HepG2 (cell line): ENCODE results near the gene CLDN20.

Experiments used
- CTCF ChIP-seq: sonication (generic); formaldehyde crosslinking; IDR thresholded peaks from 2 replicates; pipeline ENCODE4 v1.5.0; 2020; ENCODE audit warnings: mild to moderate bottlenecking, missing genetic modification reagents, moderate library complexity
- EZH2 ChIP-seq: conservative IDR thresholded peaks from 2 replicates; pipeline ENCODE4 v1.6.1; 2012; ENCODE audit warnings: mild to moderate bottlenecking, low read depth, low read length, moderate library complexity
- GABPB1 ChIP-seq: IDR thresholded peaks from 2 replicates; pipeline ENCODE4 v1.6.1; 2016; ENCODE audit warnings: mild to moderate bottlenecking, missing genetic modification reagents, moderate library complexity, missing compliant biosample characterization
- MBD4 ChIP-seq: IDR thresholded peaks from 2 replicates; pipeline ENCODE4 v1.6.1; 2012; ENCODE audit warnings: low read length, inconsistent platforms, borderline replicate concordance
- POLR2AphosphoS5 ChIP-seq: IDR thresholded peaks from 2 replicates; pipeline ENCODE4 v1.6.1; 2012; ENCODE audit warnings: low read depth, low read length
- RARA ChIP-seq: IDR thresholded peaks from 2 replicates; pipeline ENCODE4 v1.6.1; 2016; ENCODE audit warnings: missing genetic modification reagents, missing compliant biosample characterization
- SP2 ChIP-seq: sonication (generic); formaldehyde crosslinking; IDR thresholded peaks from 2 replicates; pipeline ENCODE4 v1.5.1; 2020; ENCODE audit warnings: mild to moderate bottlenecking, missing genetic modification reagents
- ZNF670 ChIP-seq: sonication (generic); formaldehyde crosslinking; IDR thresholded peaks from 2 replicates; pipeline ENCODE4 v1.8.0; 2022; ENCODE audit warnings: mild to moderate bottlenecking, missing genetic modification reagents, borderline replicate concordance
- TF ChIP-seq, protein P1 (sequence below): sonication (generic); formaldehyde crosslinking; IDR thresholded peaks from 2 replicates; pipeline ENCODE4 v1.8.0; 2022; ENCODE audit warnings: low read depth, missing genetic modification reagents

DNA sequence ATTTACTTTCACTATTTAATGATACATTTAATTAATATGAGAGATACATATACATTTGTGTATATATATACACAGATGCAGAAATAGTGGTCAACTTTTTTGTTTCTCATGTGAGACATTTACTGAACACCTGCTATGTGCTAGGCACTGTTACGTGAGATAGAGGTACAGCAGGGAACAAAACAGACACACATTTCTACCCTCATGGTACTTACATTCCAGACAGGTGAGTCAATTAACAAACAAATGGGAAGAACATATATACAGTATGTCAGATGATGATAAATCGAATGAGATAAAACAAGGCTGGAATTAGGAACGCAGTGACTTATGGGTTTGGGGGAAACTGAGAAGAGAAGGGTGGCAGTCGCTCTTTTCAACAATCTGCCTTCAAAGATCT, 45.3 kb downstream of the CLDN20 start:
- TF ChIP-seq CTCF (no peak), RARA (CRISPR knock-in tag) (no peak), EZH2 (no peak), SP2 (no peak), ZNF670 (CRISPR knock-in tag) (no peak), POLR2AphosphoS5 (no peak), GABPB1 (no peak), MBD4 (no peak)
- TF ChIP-seq, protein P1, sequence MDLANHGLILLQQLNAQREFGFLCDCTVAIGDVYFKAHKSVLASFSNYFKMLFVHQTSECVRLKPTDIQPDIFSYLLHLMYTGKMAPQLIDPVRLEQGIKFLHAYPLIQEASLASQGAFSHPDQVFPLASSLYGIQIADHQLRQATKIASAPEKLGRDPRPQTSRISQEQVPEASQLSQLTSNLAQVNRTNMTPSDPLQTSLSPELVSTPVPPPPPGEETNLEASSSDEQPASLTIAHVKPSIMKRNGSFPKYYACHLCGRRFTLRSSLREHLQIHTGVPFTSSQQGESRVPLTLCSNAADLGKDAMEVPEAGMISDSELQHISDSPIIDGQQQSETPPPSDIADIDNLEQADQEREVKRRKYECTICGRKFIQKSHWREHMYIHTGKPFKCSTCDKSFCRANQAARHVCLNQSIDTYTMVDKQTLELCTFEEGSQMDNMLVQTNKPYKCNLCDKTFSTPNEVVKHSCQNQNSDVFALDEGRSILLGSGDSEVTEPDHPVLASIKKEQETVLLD (CRISPR knock-in tag), result no peak
